Nephron (organoid): ENCODE data around the gene LAMTOR3.

Experiments
- H3K27ac Mint-ChIP-seq, 3 experiments: 2 replicates each; pipeline ENCODE4 v1.8.0; 2020; ENCODE audit warnings: mixed read lengths in 3 of 3, mild to moderate bottlenecking in 2 of 3, moderate library complexity in 1 of 3
- H3K27me3 Mint-ChIP-seq: 2 replicates; pipeline ENCODE4 v1.8.0; 2021; ENCODE audit warnings: low read depth, mild to moderate bottlenecking, moderate library complexity, mixed read lengths
- H3K36me3 Mint-ChIP-seq: 2 replicates; pipeline ENCODE4 v1.8.0; 2020; ENCODE audit warnings: low read depth, mixed read lengths
- H3K4me1 Mint-ChIP-seq: 2 replicates; pipeline ENCODE4 v1.8.0; 2020; ENCODE audit warnings: mixed read lengths
- H3K4me3 Mint-ChIP-seq, 3 experiments: 2 replicates each; pipeline ENCODE4 v1.8.0; 2020; ENCODE audit warnings: mild to moderate bottlenecking in 3 of 3, mixed read lengths in 3 of 3, moderate library complexity in 2 of 3
- H3K9me3 Mint-ChIP-seq: 2 replicates; pipeline ENCODE4 v1.8.0; 2020; ENCODE audit warnings: mixed read lengths
- TF ChIP-seq, protein P1 (sequence below), 3 experiments: fragments of 200-600 bp; sonication (generic); IDR thresholded peaks; one replicate each; pipeline ENCODE4 v1.5.0; 2021; ENCODE audit warnings: antibody characterized with exemption in 3 of 3; ENCODE audit not compliant: unreplicated experiment in 3 of 3

The LAMTOR3 gene

GRCh38 chr4:99918656-99919055 lies 24.4 kb upstream of the LAMTOR3 start:
- H3K27ac Mint-ChIP-seq, result no peak overlapping the region
- peaks cover 5% of the 10 kb centered on the region for H3K9me3 Mint-ChIP-seq
- H3K4me3 Mint-ChIP-seq, result no peak overlapping the region
- H3K27me3 Mint-ChIP-seq, result no peaks in the 10 kb centered on the region
- no peaks in the 10 kb centered on the region for H3K4me1 Mint-ChIP-seq
- TF ChIP-seq, protein P1, sequence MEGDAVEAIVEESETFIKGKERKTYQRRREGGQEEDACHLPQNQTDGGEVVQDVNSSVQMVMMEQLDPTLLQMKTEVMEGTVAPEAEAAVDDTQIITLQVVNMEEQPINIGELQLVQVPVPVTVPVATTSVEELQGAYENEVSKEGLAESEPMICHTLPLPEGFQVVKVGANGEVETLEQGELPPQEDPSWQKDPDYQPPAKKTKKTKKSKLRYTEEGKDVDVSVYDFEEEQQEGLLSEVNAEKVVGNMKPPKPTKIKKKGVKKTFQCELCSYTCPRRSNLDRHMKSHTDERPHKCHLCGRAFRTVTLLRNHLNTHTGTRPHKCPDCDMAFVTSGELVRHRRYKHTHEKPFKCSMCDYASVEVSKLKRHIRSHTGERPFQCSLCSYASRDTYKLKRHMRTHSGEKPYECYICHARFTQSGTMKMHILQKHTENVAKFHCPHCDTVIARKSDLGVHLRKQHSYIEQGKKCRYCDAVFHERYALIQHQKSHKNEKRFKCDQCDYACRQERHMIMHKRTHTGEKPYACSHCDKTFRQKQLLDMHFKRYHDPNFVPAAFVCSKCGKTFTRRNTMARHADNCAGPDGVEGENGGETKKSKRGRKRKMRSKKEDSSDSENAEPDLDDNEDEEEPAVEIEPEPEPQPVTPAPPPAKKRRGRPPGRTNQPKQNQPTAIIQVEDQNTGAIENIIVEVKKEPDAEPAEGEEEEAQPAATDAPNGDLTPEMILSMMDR (IDR thresholded peaks at IDR 0.05; ENCODE audit: unreplicated experiment in 3 of 3), result no peak
- H3K36me3 Mint-ChIP-seq, result peaks cover 62% of the 10 kb centered on the region

GRCh38 chr4:99917575-99917974 lies 23.3 kb upstream of the LAMTOR3 start:
- TF ChIP-seq, protein P1 (IDR thresholded peaks at IDR 0.05; ENCODE audit: unreplicated experiment in 3 of 3), result no peak
- no peak overlapping the region for H3K4me3 Mint-ChIP-seq
- H3K27ac Mint-ChIP-seq, result no peak overlapping the region
- peaks cover 68% of the 10 kb centered on the region for H3K36me3 Mint-ChIP-seq
- H3K9me3 Mint-ChIP-seq, result peaks cover 5% of the 10 kb centered on the region
- H3K27me3 Mint-ChIP-seq, result no peaks in the 10 kb centered on the region
- H3K4me1 Mint-ChIP-seq, result no peaks in the 10 kb centered on the region

DNA sequence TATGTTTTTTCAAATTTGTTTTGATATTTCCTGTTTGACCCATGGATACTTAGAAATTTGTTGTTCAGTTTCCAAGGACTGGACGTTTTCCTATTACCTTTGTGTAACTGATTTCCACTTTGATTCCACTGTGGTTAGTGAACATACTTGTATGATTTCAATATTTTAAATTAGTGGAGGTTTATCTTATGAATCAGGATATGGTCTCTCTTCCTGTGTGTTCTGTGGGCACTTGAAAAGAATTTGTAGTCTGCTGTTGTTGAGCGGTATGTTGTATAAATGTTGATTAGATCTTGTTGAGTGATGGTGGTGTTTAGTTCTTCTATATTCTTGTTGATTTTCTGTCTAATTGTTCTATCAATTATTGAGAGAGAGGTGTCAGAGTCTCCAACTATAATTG lies 21.2 kb upstream of the LAMTOR3 start:
- Mint-ChIP-seq H3K9me3 (peaks cover 5% of the 10 kb centered on the region), H3K27ac (no peak overlapping the region), H3K36me3 (peaks cover 69% of the 10 kb centered on the region), H3K27me3 (no peaks in the 10 kb centered on the region), H3K4me1 (no peaks in the 10 kb centered on the region), H3K4me3 (no peak overlapping the region)
- TF ChIP-seq, protein P1 (IDR thresholded peaks at IDR 0.05; ENCODE audit: unreplicated experiment in 3 of 3), result no peak

GRCh38 chr4:99894998-99895397 lies 771 bp upstream of the LAMTOR3 start:
- Mint-ChIP-seq H3K36me3 (peaks cover 6% of the 10 kb centered on the region), H3K27me3 (no peaks in the 10 kb centered on the region), H3K27ac (peak overlapping the region in 2 of 3 experiments; percentile 97 to 98), H3K9me3 (no peaks in the 10 kb centered on the region), H3K4me1 (peaks cover 38% of the 10 kb centered on the region), H3K4me3 (peak overlapping the region; percentile 99 to 100 (median 100))
- TF ChIP-seq, protein P1 (IDR thresholded peaks at IDR 0.05; ENCODE audit: unreplicated experiment in 3 of 3), result no peak

GRCh38 chr4:99893839-99894160 lies 427 bp downstream of the LAMTOR3 start:
- peak overlapping the region; percentile 99 to 100 (median 100) for H3K4me3 Mint-ChIP-seq
- TF ChIP-seq, protein P1 (IDR thresholded peaks at IDR 0.05; ENCODE audit: unreplicated experiment in 3 of 3), result no peak
- peaks cover 38% of the 10 kb centered on the region for H3K4me1 Mint-ChIP-seq
- H3K27me3 Mint-ChIP-seq, result no peaks in the 10 kb centered on the region
- H3K36me3 Mint-ChIP-seq, result peaks cover 6% of the 10 kb centered on the region
- no peaks in the 10 kb centered on the region for H3K9me3 Mint-ChIP-seq
- peak overlapping the region; percentile 97 to 99 (median 98) for H3K27ac Mint-ChIP-seq

DNA sequence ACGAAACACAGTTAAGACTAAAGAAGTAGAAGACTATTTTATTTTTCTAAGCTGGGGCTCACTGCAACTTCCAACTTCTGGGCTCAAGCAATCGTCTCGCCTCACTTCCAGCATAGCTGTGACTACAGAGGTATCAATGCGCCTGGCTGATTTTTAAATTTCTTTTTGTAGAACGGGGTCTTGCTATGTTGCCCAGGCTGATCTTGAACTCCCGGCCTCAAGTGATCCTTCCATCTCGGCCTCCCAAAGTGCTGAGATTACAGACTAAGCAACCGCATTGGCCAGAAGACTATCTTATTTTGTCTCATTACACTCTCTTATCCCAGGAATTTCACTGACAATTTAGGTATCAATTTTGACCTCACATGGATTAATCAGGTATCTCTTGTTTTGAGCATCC lies 1.2 kb downstream of the LAMTOR3 start:
- TF ChIP-seq, protein P1 (IDR thresholded peaks at IDR 0.05; ENCODE audit: unreplicated experiment in 3 of 3), result no peak
- H3K36me3 Mint-ChIP-seq, result peaks cover 3% of the 10 kb centered on the region
- peaks cover 38% of the 10 kb centered on the region for H3K4me1 Mint-ChIP-seq
- peak overlapping the region; percentile 97 to 99 (median 98) for H3K27ac Mint-ChIP-seq
- H3K9me3 Mint-ChIP-seq, result no peaks in the 10 kb centered on the region
- H3K27me3 Mint-ChIP-seq, result no peaks in the 10 kb centered on the region
- peak overlapping the region; percentile 99 to 100 (median 100) for H3K4me3 Mint-ChIP-seq
